GM18951 (cell line): ENCODE results near the gene TPMT.
A peak's percentile ranks its signal among the peaks of the same experiment; 100 is the strongest.
"Not testable (repeated sequence)": the region's sequence is repeated elsewhere in the genome, so short reads cannot be mapped to it uniquely, and the experiment has no call there.

ENCODE experiments used
- POLR2A ChIP-seq: IDR thresholded peaks from 4 replicates; pipeline ENCODE4 v1.6.1; 2011; ENCODE audit warnings: mild to moderate bottlenecking; ENCODE audit not compliant: insufficient read length, insufficient read depth; ENCODE audit errors: extremely low read depth
- in situ Hi-C: fragments of 300-500 bp; cut with MboI; formaldehyde crosslinking; loops from one replicate; pipeline ENCODE4 v1.12.0; 2022; ENCODE audit warnings: low sequenced_read_pairs, mixed read lengths, inconsistent platforms; ENCODE audit not compliant: unreplicated experiment

TPMT gene

DNA sequence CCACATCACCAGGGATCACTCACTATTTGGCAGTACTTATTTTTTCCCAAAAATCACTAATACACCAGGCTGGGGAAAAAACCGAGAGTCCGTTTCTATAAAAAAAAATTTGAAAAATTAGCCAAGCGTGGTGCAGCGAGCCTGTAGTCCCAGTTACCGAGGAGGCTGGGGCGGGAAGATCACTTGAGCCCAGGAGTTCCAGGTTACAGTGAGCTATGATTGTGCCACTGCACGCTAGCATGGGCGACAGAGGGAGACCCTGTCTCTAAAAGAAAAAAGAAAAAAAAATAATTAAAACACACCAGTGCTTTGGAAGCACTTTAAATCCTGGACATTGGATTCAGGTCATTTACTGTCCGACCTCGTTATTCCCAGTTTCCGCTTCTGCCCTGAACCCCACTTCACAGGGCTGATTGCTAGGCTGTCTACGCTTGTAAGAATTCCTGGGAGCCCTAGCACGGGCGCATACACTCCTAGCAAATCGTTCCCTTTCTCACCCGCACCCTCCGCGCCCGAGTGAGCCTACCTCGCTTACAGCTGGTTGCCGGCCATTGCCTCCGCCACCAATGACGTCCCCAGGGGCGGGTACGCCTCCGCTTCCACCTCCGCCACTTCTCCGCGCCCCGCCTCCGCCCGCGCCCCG, at the start of gene TPMT:
TSS of gene TPMT (minus strand) at position 571 of the 643 bp plus-strand sequence. CDS start 5,950 bp downstream, outside the sequence.
- in situ Hi-C loops = no loop called here
- peak; percentile 49 for TF ChIP-seq POLR2A

- in situ Hi-C loops = no loop called here
Observed at GRCh38 chr6:18203786-18204185, 48.9 kb upstream of the TPMT start.

DNA sequence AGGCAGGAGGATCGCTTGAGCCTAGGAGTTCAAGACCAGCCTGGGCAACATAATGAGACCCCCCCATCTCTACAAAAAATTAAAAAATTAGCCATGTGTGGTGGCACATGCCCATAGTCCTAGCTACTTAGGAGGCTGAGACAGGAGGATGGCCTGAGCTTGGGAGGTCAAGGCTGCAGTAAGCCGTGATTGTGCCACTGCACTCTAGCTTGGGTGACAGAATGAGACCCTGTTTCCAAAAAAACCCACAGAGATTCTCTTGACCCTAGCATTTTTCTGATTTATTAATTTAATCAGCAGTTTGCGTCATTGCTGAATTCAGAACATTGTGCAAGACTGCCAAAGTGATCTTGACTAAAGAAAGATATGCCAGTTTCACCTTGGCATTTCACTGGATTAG, 37.1 kb upstream of the TPMT start:
- no peak for TF ChIP-seq POLR2A
- in situ Hi-C loops = no loop called here

More at GRCh38 chr6:18203786-18204185, 48.9 kb upstream of the TPMT start:
- no peak for TF ChIP-seq POLR2A

DNA sequence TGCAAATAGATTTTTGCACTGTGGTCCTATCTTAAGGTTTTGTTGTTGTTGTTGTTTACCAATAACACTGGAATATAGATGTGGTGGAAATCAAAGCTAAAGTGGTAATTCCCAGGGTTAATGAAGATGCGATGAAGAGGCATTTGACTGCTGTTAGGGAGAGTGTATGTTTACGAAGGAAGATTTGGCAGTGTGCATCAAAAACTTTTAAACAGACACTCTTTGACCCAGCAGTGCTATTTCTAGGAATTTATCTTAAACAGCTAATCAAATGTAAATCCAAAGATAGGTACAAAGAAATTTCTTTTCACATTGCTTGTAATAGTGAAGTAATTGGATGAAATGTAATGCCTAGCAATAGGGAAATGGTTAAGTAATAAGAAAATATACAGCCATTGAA, 34.3 kb upstream of the TPMT start:
- in situ Hi-C loops = no loop called here
- no peak for TF ChIP-seq POLR2A

DNA sequence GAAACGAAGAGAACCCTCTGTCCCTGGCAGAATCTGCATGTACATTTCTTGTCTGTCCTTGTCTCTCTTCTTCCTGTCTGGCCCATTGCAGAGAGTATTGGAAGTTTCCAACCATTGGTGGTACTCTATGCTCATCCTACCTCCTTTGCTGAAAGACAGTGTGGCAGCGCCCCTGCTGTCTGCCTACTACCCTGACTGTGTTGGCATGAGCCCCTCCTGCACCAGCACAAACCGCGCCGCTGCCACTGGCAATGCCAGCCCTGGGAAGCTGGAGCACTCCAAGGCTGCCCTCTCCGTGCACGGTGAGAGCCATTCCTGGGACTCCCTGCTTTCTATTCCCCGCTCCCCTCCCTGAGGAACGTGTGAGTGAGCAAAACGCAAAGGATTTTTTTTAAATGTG, 32.8 kb upstream of the TPMT start:
- TF ChIP-seq POLR2A = no peak
- in situ Hi-C loops = no loop called here

DNA sequence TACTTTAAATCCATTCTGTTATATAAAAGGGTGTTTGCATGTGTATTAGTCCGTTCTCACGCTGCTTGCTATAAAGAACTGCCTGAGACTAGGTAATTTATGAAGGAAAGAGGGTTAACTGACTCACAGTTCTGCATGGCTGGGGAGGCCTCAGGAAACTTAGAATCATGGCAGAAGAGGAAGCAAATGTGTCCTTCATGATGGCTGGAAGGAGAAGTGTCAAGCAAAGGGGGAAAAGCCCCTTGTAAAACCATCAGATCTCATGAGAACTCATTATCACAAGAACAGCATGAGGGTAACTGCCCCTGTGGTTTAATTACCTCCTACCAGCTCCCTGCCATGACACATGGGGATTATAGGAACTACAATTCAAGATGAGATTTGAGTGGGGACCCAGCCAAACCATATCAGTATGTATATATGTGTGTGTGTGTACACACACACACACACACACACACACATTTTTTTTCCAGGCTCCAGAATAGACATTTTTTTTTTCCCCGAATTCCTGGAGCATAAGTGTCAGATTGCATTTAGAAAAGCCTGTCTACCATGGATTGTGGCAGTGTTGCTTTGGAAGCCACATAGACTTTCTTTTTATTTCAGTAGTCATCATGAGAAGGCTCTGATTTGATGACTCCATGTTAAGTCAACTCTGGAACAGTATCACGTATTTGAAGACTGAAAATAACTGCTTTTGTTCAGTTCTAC, 31.8 kb upstream of the TPMT start:
- no peak for TF ChIP-seq POLR2A
- in situ Hi-C loops = no loop called here

DNA sequence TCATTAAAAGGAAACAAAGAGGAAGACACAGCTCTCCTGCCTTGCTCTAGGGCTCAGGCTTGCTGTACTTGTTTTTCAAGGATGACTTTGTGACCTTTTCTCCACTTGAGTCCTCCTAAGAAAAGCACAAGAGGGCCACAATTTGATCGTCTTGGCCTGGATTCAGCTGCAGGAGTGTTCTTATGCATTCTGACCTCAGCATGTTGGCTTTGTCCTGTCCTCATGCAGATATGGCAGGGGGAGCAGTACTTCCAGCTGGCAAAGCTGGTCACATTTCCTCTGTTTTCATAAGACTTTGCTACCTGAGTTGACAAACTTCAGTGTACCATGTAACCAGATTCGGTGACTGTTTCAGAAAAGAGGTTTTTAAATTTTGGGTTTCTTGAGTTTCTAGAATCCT, 31.2 kb upstream of the TPMT start:
- in situ Hi-C loops = no loop called here
- no peak for TF ChIP-seq POLR2A

DNA sequence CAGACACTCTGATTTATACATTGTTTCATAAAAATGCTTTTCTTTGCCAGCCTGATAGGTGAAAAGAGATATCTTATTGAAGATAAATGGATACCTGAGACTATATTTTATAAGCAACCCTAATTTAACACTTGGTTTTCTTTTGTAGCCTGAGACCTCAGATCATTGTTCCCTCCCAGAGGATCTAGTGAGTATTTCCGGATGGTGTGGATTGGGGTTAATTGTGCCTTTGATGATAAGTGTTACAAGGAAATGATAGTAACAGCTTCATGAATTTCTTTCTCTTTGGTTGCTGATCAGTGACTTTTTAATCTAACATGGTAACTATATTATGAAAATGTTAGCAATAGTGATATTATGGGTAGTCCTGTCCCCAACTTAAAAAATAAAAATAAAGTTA, 30.7 kb upstream of the TPMT start:
- in situ Hi-C loops = no loop called here
- no peak for TF ChIP-seq POLR2A

- in situ Hi-C loops = no loop called here
- no peak for TF ChIP-seq POLR2A
Observed at GRCh38 chr6:18183766-18184165, 28.9 kb upstream of the TPMT start.

- in situ Hi-C loops = no loop called here
- TF ChIP-seq POLR2A = no peak
Observed at GRCh38 chr6:18182568-18182967, 27.7 kb upstream of the TPMT start.

DNA sequence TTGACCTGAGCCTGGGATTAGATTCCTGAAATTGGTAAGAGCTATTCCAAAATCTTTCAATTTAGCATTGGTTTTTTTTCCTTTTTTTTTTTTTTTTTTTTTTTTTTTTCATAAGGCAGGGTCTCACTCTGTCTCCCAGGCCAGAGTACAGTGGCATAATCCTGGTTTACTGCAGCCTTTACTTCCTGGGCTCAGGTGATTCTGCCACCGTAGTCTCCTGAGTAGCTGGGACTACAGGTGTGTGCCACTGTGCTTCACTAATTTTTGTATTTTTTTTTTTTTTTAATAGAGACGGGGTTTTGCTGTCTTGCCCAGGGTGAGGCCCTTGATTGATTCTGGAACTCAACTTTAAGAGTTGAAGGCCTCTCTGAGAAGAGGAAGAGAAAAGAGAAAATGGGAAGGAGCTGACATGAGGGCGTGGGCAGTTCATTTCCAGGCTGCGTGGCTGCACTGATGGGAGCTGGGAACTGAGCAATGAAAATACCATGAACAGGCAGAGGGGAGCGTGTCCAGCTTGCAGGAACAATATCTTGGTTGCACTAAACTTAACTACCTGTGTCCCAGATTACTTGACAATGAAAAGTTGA, 25.0 kb upstream of the TPMT start:
- in situ Hi-C loops = no loop called here
- TF ChIP-seq POLR2A = no peak

GRCh38 chr6:18178960-18179615, 24.2 kb upstream of the TPMT start:
- no peak for TF ChIP-seq POLR2A
- in situ Hi-C loops = no loop called here

- TF ChIP-seq POLR2A = no peak
- in situ Hi-C loops = no loop called here
Observed at GRCh38 chr6:18177286-18177965, 22.5 kb upstream of the TPMT start.

DNA sequence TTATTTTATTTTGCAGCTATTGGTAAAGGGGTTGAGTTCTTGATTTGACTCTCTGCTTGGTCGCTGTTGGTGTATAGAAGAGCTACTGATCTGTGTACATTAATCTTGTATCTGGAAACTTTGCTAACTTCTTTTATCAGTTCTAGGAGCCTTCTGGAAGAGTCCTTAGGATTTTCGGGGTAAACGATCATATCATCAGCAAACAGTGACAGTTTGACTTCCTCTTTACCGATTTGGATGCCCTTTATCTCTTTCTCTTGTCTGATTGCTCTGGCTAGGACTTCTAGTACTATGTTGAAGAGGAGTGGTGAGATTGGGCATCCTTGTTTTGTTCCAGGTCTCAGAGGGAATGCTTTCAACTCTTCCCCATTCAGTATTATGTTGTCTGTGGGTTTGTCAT, 21.3 kb upstream of the TPMT start:
- in situ Hi-C loops = not testable (repeated sequence)
